HepG2 (cell line): ENCODE measurements around the gene TTC31. TPM values are rescaled to one million over a fixed set of nuclear protein-coding genes. Genes with fewer than 3 reads are reported as not detected.

ENCODE experiments used
- ELK4 ChIP-seq: sonication (generic); formaldehyde crosslinking; IDR thresholded peaks from 2 replicates; pipeline ENCODE4 v1.9.0; 2021; ENCODE audit warnings: missing genetic modification reagents, borderline replicate concordance
- FUBP1 ChIP-seq: sonication (generic); formaldehyde crosslinking; IDR thresholded peaks from 2 replicates; pipeline ENCODE4 v1.5.1; 2020; ENCODE audit warnings: missing genetic modification reagents, mild to moderate bottlenecking, borderline replicate concordance
- GABPA ChIP-seq, 2 experiments: IDR thresholded peaks; 2 replicates each; pipeline ENCODE4 v1.6.1; 2011 to 2016; ENCODE audit warnings: low read depth in 2 of 2, low read length in 1 of 2, missing biosample characterization in 1 of 2, missing genetic modification characterization in 1 of 2
- GTF2F1 ChIP-seq: fragments of 150-350 bp; IDR thresholded peaks from 2 replicates; pipeline ENCODE4 v1.6.1; 2014; ENCODE audit warnings: low read length
- HMGXB4 ChIP-seq, 2 experiments: sonication (generic) in 1 of 2; formaldehyde crosslinking in 1 of 2; IDR thresholded peaks; 2 replicates each; pipeline versions ENCODE4 v1.4.0 to v1.6.1; 2018 to 2020; ENCODE audit warnings: missing genetic modification reagents in 2 of 2, borderline replicate concordance in 1 of 2, low read depth in 1 of 2, mild to moderate bottlenecking in 1 of 2, missing biosample characterization in 1 of 2
- HNF1A ChIP-seq, 2 experiments: sonication (generic) in 1 of 2; formaldehyde crosslinking in 1 of 2; IDR thresholded peaks; 2 replicates each; pipeline versions ENCODE4 v1.4.0 to v1.6.1; 2016 to 2020; ENCODE audit warnings: borderline replicate concordance in 1 of 2, low read depth in 1 of 2, mild to moderate bottlenecking in 1 of 2, missing genetic modification reagents in 1 of 2
- HOXA9 ChIP-seq: sonication (generic); formaldehyde crosslinking; IDR thresholded peaks from 2 replicates; pipeline ENCODE4 v1.8.1; 2022; ENCODE audit warnings: missing genetic modification reagents, mild to moderate bottlenecking, moderate library complexity, borderline replicate concordance
- MATR3 ChIP-seq: sonication (generic); formaldehyde crosslinking; IDR thresholded peaks from 2 replicates; pipeline ENCODE4 v1.4.0; 2020; ENCODE audit warnings: missing genetic modification reagents
- ONECUT2 ChIP-seq: sonication (generic); formaldehyde crosslinking; IDR thresholded peaks from 2 replicates; pipeline ENCODE4 v1.4.0; 2020; ENCODE audit warnings: missing genetic modification reagents
- SYNCRIP ChIP-seq: fragments of 200-400 bp; formaldehyde crosslinking; IDR thresholded peaks from 2 replicates; pipeline ENCODE4 v1.6.1; 2018; ENCODE audit warnings: mild to moderate bottlenecking, low read depth, low read length; ENCODE audit not compliant: insufficient read depth
- ZBTB7B ChIP-seq: sonication (generic); formaldehyde crosslinking; IDR thresholded peaks from 2 replicates; pipeline ENCODE4 v1.4.0; 2020; ENCODE audit warnings: missing genetic modification reagents
- ZFY ChIP-seq: sonication (generic); formaldehyde crosslinking; IDR thresholded peaks from 2 replicates; pipeline ENCODE4 v1.4.0; 2020; ENCODE audit warnings: missing genetic modification reagents
- ZNF24 ChIP-seq: fragments of 450-650 bp; IDR thresholded peaks from 2 replicates; pipeline ENCODE4 v1.6.1; 2017; ENCODE audit warnings: antibody characterized with exemption, mild to moderate bottlenecking
- ZNF367 ChIP-seq: sonication (generic); formaldehyde crosslinking; IDR thresholded peaks from 2 replicates; pipeline ENCODE4 v1.4.0; 2020; ENCODE audit warnings: missing genetic modification reagents, borderline replicate concordance
- ZNF563 ChIP-seq: sonication (generic); formaldehyde crosslinking; IDR thresholded peaks from 2 replicates; pipeline ENCODE4 v1.8.0; 2022; ENCODE audit warnings: mild to moderate bottlenecking, moderate library complexity, missing genetic modification reagents
- ZNF614 ChIP-seq: IDR thresholded peaks from 2 replicates; pipeline ENCODE4 v1.6.1; 2018; ENCODE audit warnings: missing biosample characterization, missing genetic modification reagents, inconsistent platforms, borderline replicate concordance
- ZNF839 ChIP-seq: sonication (generic); formaldehyde crosslinking; IDR thresholded peaks from 2 replicates; pipeline ENCODE4 v1.4.0; 2020; ENCODE audit warnings: missing genetic modification reagents, mild to moderate bottlenecking, borderline replicate concordance
- polyA plus RNA-seq, 8 experiments: library from polyadenylated mRNA; depleted of rRNA in 3 of 8; stranded (reverse) in 7 of 8; unstranded in 1 of 8; fragments of >200 nt; fragmentation: Illumina TruSeq in 4 of 8; extraction: Trizol in 4 of 8; gene quantifications; 2 replicates each; pipeline versions ENCODE4 v1.2.1 to v1.2.3, GENCODE V29; 2011 to 2016; ENCODE audit warnings: low read depth in 4 of 8, missing spikeins in 1 of 8, mixed read lengths in 1 of 8; ENCODE audit not compliant: insufficient read depth in 1 of 8
- total RNA-seq, 5 experiments: library from RNA; depleted of rRNA; stranded (reverse); fragments of >200 nt; fragmentation: Illumina TruSeq; extraction: Trizol; gene quantifications; 2 replicates each; pipeline ENCODE4 v1.2.3, GENCODE V29; 2016; ENCODE audit warnings: low read depth in 1 of 5

Gene TTC31
- total and polyA plus RNA-seq, 2 of the 13 experiments (the other 11 are each of a cell fraction or from before 2014, with no cell fraction given) = 28.3 to 39.5 TPM

GRCh38 chr2:74525717-74526648 is 43.1 kb downstream of the TTC31 start, which contains the start of gene DQX1 (continued):
- TF ChIP-seq HNF1A (IDR thresholded peaks at IDR 0.05; ENCODE audit: low read depth) = 0 out of 2 replicates have a peak, but pooled peaks have one; percentile 21
- no peak for TF ChIP-seq HNF1A (CRISPR knock-in tag; IDR thresholded peaks at IDR 0.05; ENCODE audit: borderline replicate concordance)
- no peak; the same call in 1 of the 2 replicates for TF ChIP-seq FUBP1 (CRISPR knock-in tag)
- no peak for TF ChIP-seq HOXA9 (CRISPR knock-in tag)
- no peak for TF ChIP-seq ZNF839 (CRISPR knock-in tag)
- peak; percentile 83; the same call in 1 of the 2 replicates for TF ChIP-seq ZNF614 (CRISPR knock-in tag)
- TF ChIP-seq ZBTB7B (CRISPR knock-in tag) = peak; percentile 64; the same call in 1 of the 2 replicates
- TF ChIP-seq GABPA (IDR thresholded peaks at IDR 0.05; ENCODE audit: low read depth, low read length) = no peak; the same call in 1 of the 2 replicates
- peak; percentile 88 for TF ChIP-seq GABPA (CRISPR knock-in tag; IDR thresholded peaks at IDR 0.05; ENCODE audit: low read depth)
- TF ChIP-seq GTF2F1 = no peak
- TF ChIP-seq SYNCRIP = no peak
- TF ChIP-seq MATR3 = no peak
- no peak for TF ChIP-seq ZNF563 (CRISPR knock-in tag)
- no peak for TF ChIP-seq ELK4 (CRISPR knock-in tag)
- TF ChIP-seq ZNF367 (CRISPR knock-in tag) = no peak
- TF ChIP-seq ONECUT2 (CRISPR knock-in tag) = no peak
- peak; percentile 24 to 52; a peak in 1 of 4 replicates for TF ChIP-seq HMGXB4 (CRISPR knock-in tag; IDR thresholded peaks at IDR 0.05; ENCODE audit: borderline replicate concordance in 1 of 2, low read depth in 1 of 2)
- peak; percentile 48; the same call in 1 of the 2 replicates for TF ChIP-seq ZFY (CRISPR knock-in tag)
- no peak for TF ChIP-seq ZNF24
